Adrenal gland (tissue), 5 donors: ENCODE results near the gene RASSF5.

Experiments used
- POLR2A ChIP-seq, 2 donors: fragments of 450-650 bp; IDR thresholded peaks; one replicate each; pipeline ENCODE4 v1.6.1; 2017; ENCODE audit warnings: antibody characterized with exemption in 2 of 2, mild to moderate bottlenecking in 2 of 2, moderate library complexity in 1 of 2
- TF ChIP-seq, protein P1 (sequence below), 6 experiments: fragments of 450-650 bp in 4 of 6; fragments of 200-600 bp in 2 of 6; sonication (generic) in 1 of 6; IDR thresholded peaks; 1 replicate in 5 of 6; 2 replicates in 1 of 6; pipeline versions ENCODE4 v1.5.1 to v1.8.0; 2016 to 2021; ENCODE audit warnings: antibody characterized with exemption in 6 of 6, mild to moderate bottlenecking in 2 of 6, moderate library complexity in 1 of 6
- donor health status: DM: no; HTN: no; CAD: no.

DNA sequence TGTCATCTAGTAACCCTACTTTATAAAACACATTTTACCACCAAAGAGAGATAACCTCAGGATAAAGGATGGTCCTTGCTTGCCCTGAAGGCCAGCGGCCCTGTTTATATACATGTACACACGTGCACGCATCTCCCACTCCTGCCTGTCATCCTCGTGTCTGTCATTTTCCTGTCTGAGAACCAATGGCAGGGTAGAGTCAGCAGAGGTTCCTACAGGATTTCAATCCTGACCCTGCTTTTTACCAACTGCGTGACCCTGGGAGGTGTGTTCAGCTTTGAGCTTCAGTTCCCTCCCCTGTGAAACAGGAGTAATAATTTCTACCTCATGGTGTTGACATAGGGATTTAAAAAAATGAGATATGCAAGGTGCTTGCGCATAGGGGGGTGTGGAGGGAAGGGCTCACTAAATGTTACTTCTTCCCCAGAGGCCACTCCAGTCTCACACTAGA is 12.3 kb upstream of the RASSF5 start:
- TF ChIP-seq, protein P1, sequence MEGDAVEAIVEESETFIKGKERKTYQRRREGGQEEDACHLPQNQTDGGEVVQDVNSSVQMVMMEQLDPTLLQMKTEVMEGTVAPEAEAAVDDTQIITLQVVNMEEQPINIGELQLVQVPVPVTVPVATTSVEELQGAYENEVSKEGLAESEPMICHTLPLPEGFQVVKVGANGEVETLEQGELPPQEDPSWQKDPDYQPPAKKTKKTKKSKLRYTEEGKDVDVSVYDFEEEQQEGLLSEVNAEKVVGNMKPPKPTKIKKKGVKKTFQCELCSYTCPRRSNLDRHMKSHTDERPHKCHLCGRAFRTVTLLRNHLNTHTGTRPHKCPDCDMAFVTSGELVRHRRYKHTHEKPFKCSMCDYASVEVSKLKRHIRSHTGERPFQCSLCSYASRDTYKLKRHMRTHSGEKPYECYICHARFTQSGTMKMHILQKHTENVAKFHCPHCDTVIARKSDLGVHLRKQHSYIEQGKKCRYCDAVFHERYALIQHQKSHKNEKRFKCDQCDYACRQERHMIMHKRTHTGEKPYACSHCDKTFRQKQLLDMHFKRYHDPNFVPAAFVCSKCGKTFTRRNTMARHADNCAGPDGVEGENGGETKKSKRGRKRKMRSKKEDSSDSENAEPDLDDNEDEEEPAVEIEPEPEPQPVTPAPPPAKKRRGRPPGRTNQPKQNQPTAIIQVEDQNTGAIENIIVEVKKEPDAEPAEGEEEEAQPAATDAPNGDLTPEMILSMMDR (IDR thresholded peaks at IDR 0.05) = no peak
- no peak for TF ChIP-seq POLR2A (IDR thresholded peaks at IDR 0.05)
